IgD-negative memory B cell (primary cell): ENCODE data around the gene NGDN. TPM values are rescaled to one million over a fixed set of nuclear protein-coding genes. Genes with fewer than 3 reads are reported as not detected.
"Not testable (repeated sequence)": the region's sequence is repeated elsewhere in the genome, so short reads cannot be mapped to it uniquely, and the experiment has no call there.

ENCODE experiments used
- H3K27ac Mint-ChIP-seq, 3 donors: one replicate each; pipeline ENCODE4 v1.8.0; 2020 to 2022; ENCODE audit warnings: mild to moderate bottlenecking in 3 of 3, mixed read lengths in 3 of 3, moderate library complexity in 1 of 3
- H3K27me3 Mint-ChIP-seq: one replicate; pipeline ENCODE4 v1.8.0; 2021; ENCODE audit warnings: mixed read lengths
- H3K36me3 Mint-ChIP-seq: one replicate; pipeline ENCODE4 v1.8.0; 2020; ENCODE audit warnings: mild to moderate bottlenecking, mixed read lengths
- H3K4me1 Mint-ChIP-seq, 3 donors: one replicate each; pipeline ENCODE4 v1.8.0; 2020 to 2022; ENCODE audit warnings: mixed read lengths in 3 of 3, mild to moderate bottlenecking in 1 of 3
- H3K4me3 Mint-ChIP-seq, 4 donors: one replicate each; pipeline ENCODE4 v1.8.0; 2020 to 2022; ENCODE audit warnings: mild to moderate bottlenecking in 4 of 4, mixed read lengths in 4 of 4, moderate library complexity in 3 of 4
- H3K9me3 Mint-ChIP-seq, 3 donors: one replicate each; pipeline ENCODE4 v1.8.0; 2020 to 2021; ENCODE audit warnings: mixed read lengths in 3 of 3, mild to moderate bottlenecking in 1 of 3
- polyA plus RNA-seq: library from polyadenylated mRNA; unstranded; fragments of 300-500 nt; fragmentation: Illumina TruSeq; gene quantifications from one replicate; pipeline ENCODE4 v1.2.3, GENCODE V29; 2021

Gene NGDN
- 74.1 TPM for polyA plus RNA-seq

GRCh38 chr14:23469127-23469905 is at the start of gene NGDN:
Gene NGDN, plus strand, starts transcription at chr14:23469703. Its CDS starts 13 bp downstream, at chr14:23469716.
- Mint-ChIP-seq H3K9me3 (no peaks in the 10 kb centered on the region), H3K36me3 (no peaks in the 10 kb centered on the region), H3K4me1 (peaks cover 4 to 8% (median 5%) of the 10 kb centered on the region in 3 donors), H3K4me3 (peak within 1 kb of the TSS in 2 of 4 donors; percentile 72 to 77), H3K27ac (no peak within 1 kb of the TSS), H3K27me3 (no peaks in the 10 kb centered on the region)

DNA sequence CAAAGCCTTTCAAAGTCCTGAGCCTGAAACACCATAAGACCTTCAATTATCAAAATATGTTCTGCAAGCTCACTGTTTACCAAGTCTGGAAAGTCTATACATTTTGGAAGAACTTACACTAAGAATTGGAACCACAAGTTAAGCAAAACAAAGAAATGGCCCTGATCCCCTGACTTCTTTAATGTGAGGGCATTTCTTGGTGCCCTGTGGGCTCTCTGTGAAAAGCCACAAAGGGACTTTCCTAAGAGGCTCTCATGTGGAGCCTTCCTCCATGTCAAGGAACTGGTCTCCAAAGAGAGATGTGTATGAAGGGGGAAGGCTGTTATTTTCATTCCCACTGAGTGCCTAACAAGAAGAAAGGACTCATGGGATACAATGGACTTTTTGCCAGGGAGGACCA is 47.9 kb upstream of the NGDN start:
- Mint-ChIP-seq H3K27me3 (peaks cover 17% of the 10 kb centered on the region), H3K27ac (no peak overlapping the region), H3K36me3 (no peaks in the 10 kb centered on the region), H3K4me3 (no peak overlapping the region), H3K9me3 (no peaks in the 10 kb centered on the region), H3K4me1 (peaks cover 0 to 4% (median 0%) of the 10 kb centered on the region in 3 donors)

- peaks cover 11% of the 10 kb centered on the region for H3K27me3 Mint-ChIP-seq
- peak overlapping the region in 1 of 3 donors; percentile 53 for H3K27ac Mint-ChIP-seq
- H3K9me3 Mint-ChIP-seq, result no peaks in the 10 kb centered on the region
- H3K36me3 Mint-ChIP-seq, result no peaks in the 10 kb centered on the region
- peaks cover 0 to 3% (median 0%) of the 10 kb centered on the region in 3 donors for H3K4me1 Mint-ChIP-seq
- peak overlapping the region in 1 of 4 donors; percentile 17 for H3K4me3 Mint-ChIP-seq
Observed at GRCh38 chr14:23423657-23424056, 45.8 kb upstream of the NGDN start.

DNA sequence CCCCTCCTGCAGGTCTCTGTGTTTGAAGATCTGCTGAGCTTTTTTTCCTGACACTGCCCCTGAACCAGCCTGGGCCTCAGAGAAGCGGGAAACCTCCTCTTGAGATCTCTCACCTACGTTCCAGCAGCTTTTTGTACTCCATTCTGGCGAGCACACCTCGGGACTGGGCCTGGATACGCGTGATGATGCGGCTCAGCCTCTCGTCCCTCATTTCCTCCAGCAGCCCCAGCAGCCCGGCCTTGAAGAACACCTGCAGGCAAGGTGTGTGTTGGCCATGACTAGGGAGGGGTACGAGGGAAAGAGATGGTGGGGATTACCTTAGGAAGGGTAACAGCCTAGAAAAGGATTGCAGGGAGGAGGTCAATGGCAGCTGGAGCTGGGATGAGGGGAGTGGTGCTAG is 44.3 kb upstream of the NGDN start:
- no peaks in the 10 kb centered on the region for H3K9me3 Mint-ChIP-seq
- H3K4me3 Mint-ChIP-seq, result no peak overlapping the region
- no peak overlapping the region for H3K27ac Mint-ChIP-seq
- no peaks in the 10 kb centered on the region for H3K36me3 Mint-ChIP-seq
- peaks cover 0 to 3% (median 0%) of the 10 kb centered on the region in 3 donors for H3K4me1 Mint-ChIP-seq
- H3K27me3 Mint-ChIP-seq, result peaks cover 6% of the 10 kb centered on the region

- H3K4me3 Mint-ChIP-seq, result peak overlapping the region in 1 of 4 donors; percentile 28
- H3K27me3 Mint-ChIP-seq, H3K4me1 Mint-ChIP-seq, H3K9me3 Mint-ChIP-seq, H3K27ac Mint-ChIP-seq, H3K36me3 Mint-ChIP-seq: not testable (repeated sequence)
Observed at GRCh38 chr14:23425798-23426197, 43.7 kb upstream of the NGDN start.

- Mint-ChIP-seq H3K9me3 (no peaks in the 10 kb centered on the region), H3K36me3 (peaks cover 5% of the 10 kb centered on the region)
Observed at GRCh38 chr14:23428686-23429495, 40.6 kb upstream of the NGDN start.

GRCh38 chr14:23430016-23430722 is 39.3 kb upstream of the NGDN start:
- Mint-ChIP-seq H3K36me3 (peaks cover 5% of the 10 kb centered on the region), H3K27me3 (peaks cover 10% of the 10 kb centered on the region), H3K9me3 (no peaks in the 10 kb centered on the region), H3K4me1 (peaks cover 0 to 4% (median 0%) of the 10 kb centered on the region in 3 donors), H3K27ac (no peak overlapping the region), H3K4me3 (no peak overlapping the region)

More at GRCh38 chr14:23428686-23429495, 40.6 kb upstream of the NGDN start:
- H3K4me3 Mint-ChIP-seq, result no peak overlapping the region
- H3K4me1 Mint-ChIP-seq, result peaks cover 0 to 4% (median 0%) of the 10 kb centered on the region in 3 donors
- H3K27me3 Mint-ChIP-seq, result peaks cover 11% of the 10 kb centered on the region
- H3K27ac Mint-ChIP-seq, result no peak overlapping the region

GRCh38 chr14:23430723-23431085 is 38.8 kb upstream of the NGDN start:
- Mint-ChIP-seq H3K27ac (no peak overlapping the region), H3K4me1 (peaks cover 0 to 2% (median 0%) of the 10 kb centered on the region in 3 donors), H3K27me3 (peaks cover 13% of the 10 kb centered on the region), H3K36me3 (peaks cover 5% of the 10 kb centered on the region), H3K4me3 (no peak overlapping the region), H3K9me3 (no peaks in the 10 kb centered on the region)

- Mint-ChIP-seq H3K4me3 (no peak overlapping the region), H3K9me3 (no peaks in the 10 kb centered on the region), H3K27ac (no peak overlapping the region), H3K4me1 (peaks cover 0 to 2% (median 0%) of the 10 kb centered on the region in 3 donors), H3K36me3 (peaks cover 5% of the 10 kb centered on the region), H3K27me3 (peaks cover 13% of the 10 kb centered on the region)
Observed at GRCh38 chr14:23431486-23431885, 38.0 kb upstream of the NGDN start.

- Mint-ChIP-seq H3K4me1 (peaks cover 0 to 2% (median 0%) of the 10 kb centered on the region in 3 donors), H3K27ac (no peak overlapping the region), H3K27me3 (peaks cover 13% of the 10 kb centered on the region), H3K36me3 (peaks cover 5% of the 10 kb centered on the region), H3K9me3 (no peaks in the 10 kb centered on the region), H3K4me3 (no peak overlapping the region)
Observed at GRCh38 chr14:23432102-23432925, 37.2 kb upstream of the NGDN start.

DNA sequence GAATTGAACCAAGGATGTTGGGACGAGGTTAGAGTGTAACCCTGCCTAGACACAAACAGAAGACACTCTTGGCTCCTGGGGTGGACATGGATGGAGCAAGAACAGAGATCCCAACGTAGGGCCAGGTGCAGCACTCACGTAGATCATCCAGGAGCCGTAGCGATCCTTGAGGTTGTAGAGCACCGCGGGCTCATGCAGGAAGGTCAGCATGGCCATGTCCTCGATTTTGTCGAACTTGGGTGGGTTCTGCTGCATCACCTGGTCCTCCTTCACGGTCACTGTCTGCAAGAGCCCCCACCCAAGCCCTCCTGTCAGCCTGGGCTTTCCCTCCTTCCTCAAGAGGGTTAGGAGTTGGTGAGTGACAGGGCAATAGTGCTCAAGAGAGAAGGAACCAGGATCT is 36.6 kb upstream of the NGDN start:
- H3K4me3 Mint-ChIP-seq, result no peak overlapping the region
- H3K27ac Mint-ChIP-seq, result no peak overlapping the region
- H3K4me1 Mint-ChIP-seq, result peaks cover 0 to 2% (median 0%) of the 10 kb centered on the region in 3 donors
- H3K9me3 Mint-ChIP-seq, result no peaks in the 10 kb centered on the region
- H3K27me3 Mint-ChIP-seq, result peaks cover 13% of the 10 kb centered on the region
- peaks cover 5% of the 10 kb centered on the region for H3K36me3 Mint-ChIP-seq

DNA sequence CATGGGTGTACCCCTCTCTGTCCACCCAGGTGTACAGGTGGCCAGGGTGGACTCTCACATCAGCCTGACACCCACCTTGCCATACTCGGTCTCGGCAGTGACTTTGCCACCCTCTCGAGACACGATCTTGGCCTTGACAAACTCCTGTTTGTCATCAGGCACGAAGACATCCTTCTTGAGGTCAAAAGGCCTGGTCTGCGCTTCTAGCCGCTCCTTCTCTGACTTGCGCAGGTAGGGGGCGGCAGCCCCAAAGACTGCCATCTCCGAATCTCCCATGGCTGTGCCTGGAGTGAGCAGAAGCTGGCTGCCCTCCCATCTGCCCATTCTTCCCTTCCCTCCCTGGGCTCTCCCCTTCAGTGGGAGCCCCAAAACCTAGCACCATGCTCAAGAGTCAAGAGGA is 36.0 kb upstream of the NGDN start:
- Mint-ChIP-seq H3K27ac (no peak overlapping the region), H3K4me3 (no peak overlapping the region), H3K9me3 (no peaks in the 10 kb centered on the region), H3K36me3 (peaks cover 5% of the 10 kb centered on the region), H3K4me1 (peaks cover 0 to 2% (median 0%) of the 10 kb centered on the region in 3 donors), H3K27me3 (peaks cover 13% of the 10 kb centered on the region)

DNA sequence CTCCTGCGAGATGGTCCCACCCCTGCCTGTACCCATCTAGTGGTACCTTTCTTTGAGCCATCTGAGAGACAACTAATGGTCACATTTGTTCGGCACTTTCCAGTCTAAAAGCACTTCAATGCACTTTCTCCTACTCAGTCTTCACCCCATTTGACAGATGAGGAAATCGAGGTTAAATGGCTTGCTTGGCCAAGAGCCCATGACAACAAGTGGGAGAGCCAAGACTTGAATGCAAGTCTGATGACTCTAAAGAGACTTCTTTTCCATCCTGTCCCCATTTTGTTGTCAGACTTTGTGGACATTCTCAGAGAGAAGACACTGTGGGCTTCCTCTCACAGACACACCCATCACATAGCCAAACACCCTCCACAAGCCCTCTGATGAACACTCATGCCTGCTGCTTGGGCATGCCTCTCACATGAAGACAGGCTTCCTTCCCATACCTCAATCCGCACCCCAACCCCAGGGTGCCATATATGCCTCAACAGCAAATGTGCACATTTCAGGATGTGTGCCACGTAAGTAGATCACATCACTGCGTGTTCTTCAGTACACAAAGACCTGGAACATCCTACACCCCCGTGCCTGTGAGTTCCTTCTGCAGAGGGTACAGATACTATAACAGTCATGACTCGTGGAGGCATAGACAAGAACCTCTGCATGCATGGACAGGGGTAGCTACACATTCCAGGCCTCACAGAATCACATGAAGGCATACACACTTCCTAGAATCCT is 34.8 kb upstream of the NGDN start:
- peaks cover 12% of the 10 kb centered on the region for H3K27me3 Mint-ChIP-seq
- H3K36me3 Mint-ChIP-seq, result peaks cover 5% of the 10 kb centered on the region
- no peak overlapping the region for H3K27ac Mint-ChIP-seq
- H3K4me1 Mint-ChIP-seq, result peaks cover 0 to 2% (median 0%) of the 10 kb centered on the region in 3 donors
- H3K4me3 Mint-ChIP-seq, result no peak overlapping the region
- H3K9me3 Mint-ChIP-seq, result no peaks in the 10 kb centered on the region
